ENCODE data around the gene PGA4. TPM values are rescaled to one million over a fixed set of nuclear protein-coding genes. Genes with fewer than 3 reads are reported as not detected.

The PGA4 gene
- total and polyA plus RNA-seq, 3 experiments from 2014 or later = not detected

GRCh38 chr11:61264371-61264770 lies 42.2 kb downstream of the PGA4 start:
- Histone ChIP-seq H3K4me3 (ENCODE audit: low read length) (no peak overlapping the region), H3K4me1 (ENCODE audit: insufficient read depth, low read length) (no peaks in the 10 kb centered on the region), H3K36me3 (ENCODE audit: insufficient read depth, low read length) (no peaks in the 10 kb centered on the region), H3K27ac (ENCODE audit: low read depth, low read length) (no peak overlapping the region), H3K9me3 (ENCODE audit: low read length) (no peaks in the 10 kb centered on the region), H3K27me3 (ENCODE audit: insufficient read depth, low read length, poor library complexity, severe bottlenecking) (no peaks in the 10 kb centered on the region)
- no peaks in the 10 kb centered on the region for H3K27me3 Mint-ChIP-seq
- no peaks in the 10 kb centered on the region for H3K4me1 Mint-ChIP-seq
- H3K27ac Mint-ChIP-seq = no peak overlapping the region
- H3K4me3 Mint-ChIP-seq = no peak overlapping the region
- POLR2A ChIA-PET = no interaction called here
- no peak for DNase-seq
- no peaks in the 10 kb centered on the region for H3K9me3 Mint-ChIP-seq
- CTCF ChIA-PET = no interaction called here
- no peaks in the 10 kb centered on the region for H3K36me3 Mint-ChIP-seq

- Mint-ChIP-seq H3K4me3 (no peak overlapping the region), H3K4me1 (no peaks in the 10 kb centered on the region), H3K36me3 (no peaks in the 10 kb centered on the region), H3K27ac (no peak overlapping the region), H3K9me3 (no peaks in the 10 kb centered on the region), H3K27me3 (no peaks in the 10 kb centered on the region)
- ChIA-PET POLR2A (no interaction called here), CTCF (interaction anchor here (1.5 kb wide), 1 partner anchor 11 kb away, joined by 6 read pairs; no protein-coding TSS in a partner anchor)
- Histone ChIP-seq H3K27me3 (ENCODE audit: insufficient read depth, low read length, poor library complexity, severe bottlenecking) (no peaks in the 10 kb centered on the region), H3K27ac (ENCODE audit: low read depth, low read length) (no peak overlapping the region), H3K4me3 (ENCODE audit: low read length) (no peak overlapping the region), H3K4me1 (ENCODE audit: insufficient read depth, low read length) (no peaks in the 10 kb centered on the region), H3K36me3 (ENCODE audit: insufficient read depth, low read length) (no peaks in the 10 kb centered on the region), H3K9me3 (ENCODE audit: low read length) (no peaks in the 10 kb centered on the region)
- no peak for DNase-seq
Measured at GRCh38 chr11:61264795-61265194, 42.6 kb downstream of the PGA4 start.

DNA sequence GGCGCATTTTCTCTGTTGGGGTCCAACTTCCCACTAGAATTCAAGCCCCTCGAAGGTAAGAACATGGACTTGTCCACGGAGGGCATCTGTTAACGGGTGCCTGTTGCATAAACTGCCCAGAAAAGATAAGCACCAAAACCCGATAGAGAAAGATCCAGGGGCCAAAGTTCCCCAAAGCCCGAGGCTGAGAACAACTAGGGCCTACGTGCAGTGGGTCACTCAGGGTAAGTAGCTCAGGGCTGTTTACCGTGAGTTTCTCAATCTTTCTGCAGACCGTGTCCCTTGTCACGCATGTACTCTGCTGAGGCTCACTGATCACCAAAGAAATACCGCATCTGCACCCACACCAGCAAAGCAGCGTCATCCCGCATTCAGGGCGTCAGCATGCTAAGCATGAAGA lies 43.2 kb downstream of the PGA4 start:
- DNase-seq = no peak
- no peaks in the 10 kb centered on the region for H3K27me3 Mint-ChIP-seq
- ChIA-PET CTCF (interaction anchor here (1.0 to 1.5 kb wide), 2 partner anchors 11 kb away, joined by 3 to 6 read pairs; no protein-coding TSS in a partner anchor), POLR2A (no interaction called here)
- H3K36me3 Mint-ChIP-seq = no peaks in the 10 kb centered on the region
- Histone ChIP-seq H3K9me3 (ENCODE audit: low read length) (no peaks in the 10 kb centered on the region), H3K36me3 (ENCODE audit: insufficient read depth, low read length) (no peaks in the 10 kb centered on the region), H3K4me3 (ENCODE audit: low read length) (no peak overlapping the region), H3K27me3 (ENCODE audit: insufficient read depth, low read length, poor library complexity, severe bottlenecking) (no peaks in the 10 kb centered on the region), H3K4me1 (ENCODE audit: insufficient read depth, low read length) (no peaks in the 10 kb centered on the region), H3K27ac (ENCODE audit: low read depth, low read length) (no peak overlapping the region)
- no peak overlapping the region for H3K4me3 Mint-ChIP-seq
- H3K27ac Mint-ChIP-seq = no peak overlapping the region
- no peaks in the 10 kb centered on the region for H3K4me1 Mint-ChIP-seq
- H3K9me3 Mint-ChIP-seq = no peaks in the 10 kb centered on the region

DNA sequence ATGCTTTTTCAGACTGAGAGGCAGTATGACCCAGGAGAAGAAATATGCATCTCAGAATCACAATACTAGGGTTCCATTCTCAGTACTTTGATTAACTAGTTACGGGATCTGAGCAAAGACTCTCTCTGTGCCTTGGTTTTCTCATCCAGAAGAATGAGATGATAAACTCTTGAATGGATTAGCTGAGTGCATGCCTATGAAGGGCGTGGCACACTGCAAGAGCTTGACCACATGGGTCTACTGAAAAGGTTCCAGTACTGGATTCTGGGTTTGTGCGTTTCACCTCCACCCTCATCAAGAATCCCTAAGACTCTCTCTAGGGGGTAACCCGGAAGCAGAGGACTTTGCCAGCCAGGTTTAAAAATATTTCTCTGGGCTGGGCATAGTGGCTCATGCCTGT lies 44.5 kb downstream of the PGA4 start:
- H3K27me3 ChIP-seq (ENCODE audit: insufficient read depth, low read length, poor library complexity, severe bottlenecking) = no peaks in the 10 kb centered on the region
- H3K36me3 ChIP-seq (ENCODE audit: insufficient read depth, low read length) = no peaks in the 10 kb centered on the region
- H3K36me3 Mint-ChIP-seq = no peaks in the 10 kb centered on the region
- no peak overlapping the region for H3K27ac Mint-ChIP-seq
- no peaks in the 10 kb centered on the region for H3K4me1 Mint-ChIP-seq
- no peaks in the 10 kb centered on the region for H3K9me3 ChIP-seq (ENCODE audit: low read length)
- ChIA-PET CTCF (interaction anchor here (1.0 to 1.5 kb wide), 2 partner anchors 12 to 13 kb away, joined by 3 to 6 read pairs; no protein-coding TSS in a partner anchor), POLR2A (no interaction called here)
- H3K9me3 Mint-ChIP-seq = no peaks in the 10 kb centered on the region
- no peak overlapping the region for H3K4me3 ChIP-seq (ENCODE audit: low read length)
- no peaks in the 10 kb centered on the region for H3K4me1 ChIP-seq (ENCODE audit: insufficient read depth, low read length)
- H3K27ac ChIP-seq (ENCODE audit: low read depth, low read length) = no peak overlapping the region
- DNase-seq = no peak
- no peak overlapping the region for H3K4me3 Mint-ChIP-seq
- H3K27me3 Mint-ChIP-seq = no peaks in the 10 kb centered on the region

GRCh38 chr11:61267437-61267841 lies 45.3 kb downstream of the PGA4 start:
- H3K4me3 Mint-ChIP-seq = no peak overlapping the region

GRCh38 chr11:61268588-61269250 lies 46.6 kb downstream of the PGA4 start:
- H3K4me1 ChIP-seq (ENCODE audit: insufficient read depth, low read length) = no peaks in the 10 kb centered on the region
- Mint-ChIP-seq H3K4me3 (no peak overlapping the region), H3K36me3 (no peaks in the 10 kb centered on the region), H3K9me3 (no peaks in the 10 kb centered on the region), H3K27me3 (peaks cover 0 to under 1% of the 10 kb centered on the region in 2 donors), H3K4me1 (no peaks in the 10 kb centered on the region), H3K27ac (no peak overlapping the region)
- ChIA-PET CTCF (no interaction called here), POLR2A (no interaction called here)
- H3K27me3 ChIP-seq (ENCODE audit: insufficient read depth, low read length, poor library complexity, severe bottlenecking) = no peaks in the 10 kb centered on the region
- H3K9me3 ChIP-seq (ENCODE audit: low read length) = no peaks in the 10 kb centered on the region
- no peaks in the 10 kb centered on the region for H3K36me3 ChIP-seq (ENCODE audit: insufficient read depth, low read length)
- H3K27ac ChIP-seq (ENCODE audit: low read depth, low read length) = no peak overlapping the region
- H3K4me3 ChIP-seq (ENCODE audit: low read length) = no peak overlapping the region
- no peak for DNase-seq

More at GRCh38 chr11:61267437-61267841, 45.3 kb downstream of the PGA4 start:
- no peaks in the 10 kb centered on the region for H3K9me3 ChIP-seq (ENCODE audit: low read length)
- Mint-ChIP-seq H3K36me3 (no peaks in the 10 kb centered on the region), H3K27ac (no peak overlapping the region), H3K9me3 (no peaks in the 10 kb centered on the region), H3K4me1 (no peaks in the 10 kb centered on the region), H3K27me3 (no peaks in the 10 kb centered on the region)
- H3K36me3 ChIP-seq (ENCODE audit: insufficient read depth, low read length) = no peaks in the 10 kb centered on the region
- CTCF ChIA-PET = no interaction called here
- H3K27ac ChIP-seq (ENCODE audit: low read depth, low read length) = no peak overlapping the region
- H3K4me1 ChIP-seq (ENCODE audit: insufficient read depth, low read length) = no peaks in the 10 kb centered on the region
- H3K4me3 ChIP-seq (ENCODE audit: low read length) = no peak overlapping the region
- H3K27me3 ChIP-seq (ENCODE audit: insufficient read depth, low read length, poor library complexity, severe bottlenecking) = no peaks in the 10 kb centered on the region
- no peak for DNase-seq
- POLR2A ChIA-PET = no interaction called here

DNA sequence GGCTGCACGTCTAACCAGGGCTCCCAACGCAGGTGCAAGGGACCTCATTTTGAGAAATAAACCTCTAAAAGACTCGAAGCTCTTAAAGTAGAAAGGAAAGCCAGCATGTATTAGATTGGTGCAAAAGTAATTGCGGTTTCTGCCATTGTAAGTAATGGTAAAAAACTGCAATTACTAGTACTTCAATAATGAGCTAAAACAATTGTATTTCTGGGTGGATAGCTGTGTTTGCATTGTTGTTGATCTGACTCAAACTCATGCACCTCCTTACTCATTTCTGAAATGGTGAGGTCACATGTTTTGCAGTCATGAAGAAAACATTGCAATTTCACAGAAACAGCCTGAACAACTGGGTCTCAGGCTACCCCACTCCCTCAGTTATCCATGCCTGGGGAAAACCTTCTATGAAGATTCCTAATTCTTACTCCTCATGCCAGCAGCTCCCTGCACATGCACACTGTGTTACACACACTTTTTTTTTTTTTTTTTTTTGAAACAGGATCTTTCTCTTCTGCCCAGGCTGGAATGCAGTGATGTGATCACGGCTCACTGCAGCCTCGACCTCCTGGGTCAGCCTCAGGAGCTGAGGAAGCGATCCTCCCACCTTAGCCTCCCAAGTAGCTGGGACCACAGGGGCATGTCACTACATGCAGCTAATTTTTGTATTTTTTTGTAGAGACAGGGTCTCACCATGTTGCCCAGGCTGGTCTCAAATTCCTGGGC lies 48.4 kb downstream of the PGA4 start:
- Histone ChIP-seq H3K36me3 (ENCODE audit: insufficient read depth, low read length) (no peaks in the 10 kb centered on the region), H3K9me3 (ENCODE audit: low read length) (no peaks in the 10 kb centered on the region), H3K27me3 (ENCODE audit: insufficient read depth, low read length, poor library complexity, severe bottlenecking) (no peaks in the 10 kb centered on the region), H3K4me1 (ENCODE audit: insufficient read depth, low read length) (no peaks in the 10 kb centered on the region), H3K27ac (ENCODE audit: low read depth, low read length) (no peak overlapping the region), H3K4me3 (ENCODE audit: low read length) (no peak overlapping the region)
- no peak overlapping the region for H3K4me3 Mint-ChIP-seq
- CTCF ChIA-PET = no interaction called here
- no peaks in the 10 kb centered on the region for H3K36me3 Mint-ChIP-seq
- H3K4me1 Mint-ChIP-seq = no peaks in the 10 kb centered on the region
- POLR2A ChIA-PET = no interaction called here
- H3K27ac Mint-ChIP-seq = no peak overlapping the region
- DNase-seq = no peak
- H3K27me3 Mint-ChIP-seq = peaks cover 0 to 4% of the 10 kb centered on the region in 2 donors
- no peaks in the 10 kb centered on the region for H3K9me3 Mint-ChIP-seq

DNA sequence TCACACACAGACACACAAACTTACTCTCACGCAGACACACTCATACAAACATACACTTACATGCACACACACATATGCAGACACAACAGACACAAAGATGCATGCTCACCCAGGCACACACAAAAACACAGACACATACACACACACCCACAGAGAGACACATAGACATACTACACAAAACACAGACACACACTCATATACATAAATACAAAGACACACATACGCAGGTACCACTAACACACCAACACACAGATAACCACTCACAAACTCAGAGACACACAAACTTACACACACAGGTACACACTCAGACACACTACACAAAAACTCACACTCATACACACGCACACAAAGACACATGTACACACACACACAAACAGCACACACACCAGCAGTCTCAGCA lies 50.6 kb downstream of the PGA4 start:
- Mint-ChIP-seq H3K27ac (no peak overlapping the region), H3K4me1 (no peaks in the 10 kb centered on the region), H3K27me3 (peaks cover 0 to 4% of the 10 kb centered on the region in 2 donors), H3K9me3 (no peaks in the 10 kb centered on the region), H3K36me3 (no peaks in the 10 kb centered on the region), H3K4me3 (no peak overlapping the region)
- Histone ChIP-seq H3K4me1 (ENCODE audit: insufficient read depth, low read length) (no peaks in the 10 kb centered on the region), H3K36me3 (ENCODE audit: insufficient read depth, low read length) (no peaks in the 10 kb centered on the region), H3K27me3 (ENCODE audit: insufficient read depth, low read length, poor library complexity, severe bottlenecking) (no peaks in the 10 kb centered on the region), H3K4me3 (ENCODE audit: low read length) (no peak overlapping the region), H3K9me3 (ENCODE audit: low read length) (no peaks in the 10 kb centered on the region), H3K27ac (ENCODE audit: low read depth, low read length) (no peak overlapping the region)
- DNase-seq = no peak
- CTCF ChIA-PET = no interaction called here
- POLR2A ChIA-PET = no interaction called here

Data from CD8-positive, alpha-beta memory T cell (primary cell).